Left kidney (tissue), 2 donors: Measurements from ENCODE around the gene NFKB2. TPM values are rescaled to one million over a fixed set of nuclear protein-coding genes. Genes with fewer than 3 reads are reported as not detected.

Experiments used
- DNase-seq: peaks from one replicate; pipeline ENCODE4 v3.0.0-alpha.2; 2013
- polyA plus RNA-seq: library from polyadenylated mRNA; unstranded; fragments of 120-200 nt; gene quantifications from one replicate; pipeline ENCODE4 v1.2.1, GENCODE V29; 2013; ENCODE audit not compliant: insufficient read length

NFKB2 gene
- polyA plus RNA-seq, 1 donor, result 17.2 TPM

DNA sequence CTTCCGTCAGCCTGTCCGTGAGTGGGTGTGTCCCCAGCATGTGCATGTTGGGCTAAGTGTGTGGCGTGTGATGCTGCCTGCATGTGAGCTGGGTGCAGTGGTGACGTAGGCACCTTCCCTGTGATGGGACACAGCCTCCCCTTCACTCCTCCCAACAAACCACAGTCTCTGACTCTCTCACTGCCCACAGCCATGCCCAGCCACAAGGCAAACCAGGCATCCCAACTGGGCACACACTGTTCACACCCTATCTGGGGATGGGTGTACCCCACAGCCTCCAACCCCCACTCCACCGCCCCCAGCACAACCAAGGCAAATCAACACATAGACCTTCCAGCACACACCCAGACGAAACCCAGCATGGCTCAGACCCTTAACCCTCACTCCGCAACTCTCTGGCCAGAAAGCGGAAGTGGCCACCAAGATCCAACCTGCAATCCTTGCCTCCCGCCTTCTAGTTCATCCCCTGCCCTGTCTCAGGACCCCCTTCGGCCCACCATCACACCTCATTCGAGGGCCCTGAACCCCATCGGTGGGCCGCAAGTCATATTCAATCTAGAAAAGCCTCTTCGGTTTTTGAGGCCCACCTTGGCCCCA, 12.7 kb downstream of the NFKB2 start:
- no peak for DNase-seq

DNA sequence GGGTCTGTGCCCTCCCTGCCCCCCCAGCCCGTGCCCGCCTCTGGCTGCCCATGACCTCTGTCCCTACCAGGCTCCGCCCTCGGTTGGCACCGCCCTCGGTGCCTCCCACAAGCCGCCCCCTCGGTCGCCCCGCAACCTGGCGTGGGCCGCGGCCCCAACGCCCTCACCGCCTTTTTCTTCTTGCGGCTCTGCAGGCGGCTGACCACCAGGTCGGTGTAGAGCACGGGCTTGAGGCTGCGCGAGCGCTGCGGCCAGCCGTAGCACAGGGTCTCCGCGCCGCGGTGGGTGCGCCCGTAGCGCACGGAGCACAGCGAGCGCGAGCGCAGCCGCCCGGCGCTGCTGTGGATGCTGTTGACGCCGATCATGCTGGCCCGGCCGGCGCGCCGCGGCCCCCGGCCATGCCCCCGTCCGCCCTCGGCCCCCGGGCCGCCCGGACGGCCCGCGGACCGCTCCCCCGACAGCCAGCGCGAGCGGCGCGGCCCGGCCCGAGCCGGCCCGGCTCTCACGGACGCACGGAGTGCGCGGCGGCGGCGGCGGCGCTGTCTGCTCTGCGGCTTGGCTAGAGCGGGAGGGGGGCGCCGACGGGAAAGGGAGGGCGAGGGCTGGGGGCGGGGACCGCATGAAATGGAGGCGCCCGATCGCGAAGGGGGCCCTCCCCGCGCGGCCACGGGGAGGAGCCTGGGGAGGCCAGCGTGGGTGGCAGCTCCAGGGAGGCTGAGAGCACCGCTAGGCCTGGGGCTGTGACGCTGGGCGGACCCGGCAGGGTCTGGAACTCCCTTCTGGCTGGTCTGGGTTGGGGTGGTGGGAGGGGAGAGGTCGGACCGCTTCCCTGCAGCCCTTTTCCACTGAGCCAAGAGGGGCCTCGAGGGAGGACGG, 13.5 kb downstream of the NFKB2 start:
- no peak for DNase-seq

GRCh38 chr10:102409604-102410428, 14.3 kb downstream of the NFKB2 start:
- no peak for DNase-seq

- DNase-seq, result no peak
Measured at GRCh38 chr10:102410429-102411073, 15.0 kb downstream of the NFKB2 start.

DNA sequence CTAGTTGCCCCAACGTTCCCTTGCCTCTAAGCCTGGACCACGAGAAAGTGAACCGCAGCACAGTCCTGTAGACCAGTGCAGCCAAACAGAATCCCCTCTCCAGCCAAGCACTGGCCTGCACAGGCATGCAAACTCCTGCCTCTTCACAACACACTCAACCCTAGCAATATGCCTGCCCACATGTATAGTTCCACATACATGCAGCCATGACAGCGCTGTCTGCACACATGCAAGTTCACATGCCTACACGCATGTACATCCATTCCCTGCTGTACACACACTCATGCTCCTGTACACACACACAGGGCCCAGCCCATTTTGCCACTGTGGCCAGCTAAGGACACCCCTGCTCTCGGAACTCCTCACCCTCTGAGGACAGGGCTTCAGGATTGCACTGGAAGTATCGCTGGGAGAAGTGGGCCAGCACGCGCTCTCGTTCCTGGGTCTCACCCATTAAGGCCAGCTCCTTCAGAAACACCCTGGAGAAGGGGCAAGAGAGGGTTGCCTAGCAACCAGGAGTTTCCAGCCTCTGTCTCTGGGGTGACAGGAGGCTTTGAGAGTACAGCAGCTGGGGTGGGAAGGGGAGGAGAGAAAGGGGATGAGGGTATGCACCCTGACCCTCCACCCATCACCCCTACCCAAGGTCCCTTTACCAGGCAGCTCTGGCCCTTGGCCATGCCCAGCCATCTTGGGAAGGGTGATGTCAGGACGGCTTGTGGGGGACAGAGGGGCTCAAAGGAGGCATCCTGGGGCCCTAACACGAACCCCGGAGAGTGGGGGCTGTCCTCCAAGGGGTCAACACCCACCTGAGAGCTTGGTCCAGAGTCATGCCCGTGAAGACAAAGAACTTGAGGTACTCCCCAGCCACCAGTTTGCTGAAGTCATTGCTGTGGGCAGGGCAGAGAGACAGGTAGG, 16.1 kb downstream of the NFKB2 start:
- DNase-seq, result no peak

DNA sequence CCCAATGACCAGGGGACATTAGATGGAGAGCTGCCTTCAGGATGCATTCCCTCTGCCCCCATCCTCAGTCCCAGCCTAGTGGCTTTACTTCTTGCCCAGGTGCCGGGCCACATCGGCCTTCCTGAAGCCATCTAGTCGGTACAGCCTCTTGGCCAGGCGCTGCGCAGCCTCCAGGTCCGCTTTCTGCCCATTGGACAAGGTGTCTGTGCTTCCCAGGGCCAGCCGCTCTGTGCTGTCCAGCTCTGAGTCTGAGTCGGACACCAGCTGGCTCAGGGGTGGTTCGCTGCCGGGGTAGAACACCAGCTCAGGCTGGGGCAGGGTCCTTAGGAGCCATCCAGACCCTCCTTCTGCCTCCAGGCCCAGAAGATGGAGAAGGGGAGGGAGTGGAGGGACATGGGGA, 16.8 kb downstream of the NFKB2 start:
- no peak for DNase-seq

DNA sequence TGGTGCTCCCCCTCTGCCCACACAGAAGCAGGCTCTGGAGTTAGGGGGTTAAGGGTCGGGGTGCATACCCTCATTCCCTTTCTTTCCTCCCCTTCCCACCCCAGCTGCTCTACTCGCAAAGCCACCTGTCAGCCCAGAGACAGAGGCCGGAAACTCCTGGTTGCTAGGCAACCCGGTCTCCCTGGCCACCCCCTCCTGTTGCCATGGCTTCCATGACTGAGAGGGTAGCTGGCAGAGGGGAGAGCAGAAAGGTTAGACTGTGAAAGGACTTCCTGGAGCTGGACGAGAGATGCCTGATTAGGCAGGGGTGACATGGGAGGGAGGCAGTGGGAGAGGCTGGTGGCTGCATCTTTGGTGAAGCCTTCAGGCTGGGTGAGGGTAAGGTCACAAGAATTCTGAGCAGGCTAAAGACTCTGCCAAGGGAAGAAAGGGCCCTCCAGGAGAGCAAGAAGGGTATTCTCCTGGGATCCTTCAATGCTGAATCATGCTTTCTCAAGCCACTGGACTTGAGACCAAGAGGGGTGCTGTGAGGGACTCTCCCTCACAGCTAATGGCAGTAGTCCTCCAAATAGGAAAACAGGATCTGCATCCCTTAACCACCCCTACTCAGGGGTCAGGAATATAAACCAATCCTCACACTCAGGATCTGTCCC, 17.7 kb downstream of the NFKB2 start:
- no peak for DNase-seq

GRCh38 chr10:102413806-102414561, 18.5 kb downstream of the NFKB2 start:
- DNase-seq, result no peak

DNA sequence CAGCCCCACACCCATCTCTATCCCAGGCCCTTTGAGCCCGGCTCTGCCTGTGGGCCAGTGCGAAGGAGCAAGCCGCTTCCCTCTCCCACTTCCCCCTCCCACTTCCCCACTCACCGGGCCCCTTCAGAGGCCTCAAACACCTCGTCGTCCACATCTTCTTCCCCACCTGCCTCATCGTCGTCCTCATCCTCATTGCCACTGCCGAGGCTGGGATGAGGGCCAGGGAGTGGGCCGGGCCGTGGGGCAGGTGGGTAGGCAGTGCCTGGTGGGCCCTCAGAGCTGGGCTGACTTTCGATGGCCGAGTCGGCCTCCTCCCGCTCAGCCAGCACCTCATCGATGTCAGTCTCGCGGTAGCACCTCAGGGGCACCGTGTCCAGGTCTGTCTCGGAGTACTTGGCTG, 19.2 kb downstream of the NFKB2 start:
- no peak for DNase-seq

DNA sequence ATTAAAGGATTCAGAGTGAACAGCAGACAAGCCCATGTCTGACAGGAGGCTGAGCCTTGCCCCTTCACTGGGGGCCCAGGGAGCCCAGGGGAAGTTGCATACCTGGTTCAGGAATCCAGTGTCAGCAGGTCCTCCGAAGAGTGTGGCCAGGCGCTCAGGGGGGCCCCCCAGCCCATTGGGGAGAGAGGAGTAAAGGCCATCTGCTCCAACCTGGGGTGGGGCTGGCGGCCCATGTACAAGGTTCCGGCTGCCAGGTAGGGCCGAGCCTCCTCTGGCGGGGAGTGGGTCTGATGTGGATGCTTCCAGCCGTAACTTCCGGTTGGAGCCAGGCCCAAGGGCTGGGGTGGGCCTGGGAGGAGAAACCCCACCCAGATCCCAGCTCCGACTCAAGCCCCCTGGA, 20.8 kb downstream of the NFKB2 start:
- DNase-seq, result no peak

- no peak for DNase-seq
Measured at GRCh38 chr10:102416695-102417094, 21.2 kb downstream of the NFKB2 start.

GRCh38 chr10:102418622-102419268, 23.2 kb downstream of the NFKB2 start, which contains the start of gene PSD:
TSS of gene PSD (minus strand) at chr10:102418785. CDS start at chr10:102417038, 1,747 bp downstream.
- no peak for DNase-seq

GRCh38 chr10:102419269-102420180, 24.0 kb downstream of the NFKB2 start:
- no peak for DNase-seq

DNA sequence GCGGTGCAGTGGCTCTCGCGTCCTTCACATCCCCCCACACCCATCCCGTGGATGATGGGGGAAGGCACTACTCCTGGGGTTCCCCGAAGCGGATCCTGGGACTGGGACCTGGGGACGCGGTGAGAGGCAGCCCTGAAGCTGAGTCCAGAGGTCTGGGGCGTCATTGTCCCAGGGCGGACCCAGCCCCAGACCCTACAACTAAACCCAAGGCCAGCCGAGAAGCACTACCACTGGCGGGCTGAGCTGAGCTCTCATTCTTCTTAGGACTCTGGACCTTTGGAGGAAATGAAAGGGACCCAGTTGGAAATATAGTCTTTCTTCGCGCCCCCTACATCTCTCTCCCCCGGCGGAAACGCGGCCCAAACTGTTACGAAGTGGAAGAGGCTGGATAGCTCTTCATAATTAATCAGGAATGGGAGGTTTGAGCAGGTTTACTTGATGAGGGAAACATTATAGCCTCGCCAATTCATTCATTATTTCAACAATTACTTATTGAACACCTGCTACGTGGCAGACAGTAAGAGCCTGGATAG, 24.7 kb downstream of the NFKB2 start:
- DNase-seq, result no peak

- peak; percentile 98 for DNase-seq
Measured at GRCh38 chr10:102420714-102421506, 25.4 kb downstream of the NFKB2 start, which contains the start of gene FBXL15. TSS of gene FBXL15 (plus strand) at chr10:102420836. CDS start at chr10:102421130, 294 bp downstream.

DNA sequence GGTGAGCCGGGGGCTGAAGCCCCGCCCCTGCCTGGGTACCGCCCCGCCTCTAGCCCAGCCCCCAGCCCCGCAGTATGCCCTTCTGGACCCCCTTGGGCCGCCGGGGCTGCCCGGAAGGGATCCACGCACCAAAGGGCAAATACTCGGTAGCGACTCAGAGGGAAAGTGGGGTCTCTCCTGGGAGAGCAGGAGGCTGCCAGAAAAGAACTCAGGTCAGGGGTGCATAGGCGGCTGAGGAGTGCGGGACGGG, 25.9 kb downstream of the NFKB2 start:
- no peak for DNase-seq
